Pancreas (tissue), 10 donors: ENCODE data around the gene TRAPPC1. TPM values are rescaled to one million over a fixed set of nuclear protein-coding genes. Genes with fewer than 3 reads are reported as not detected.

Experiments used
- ATAC-seq, 4 donors: fragments of 200-7000 bp; cut with Tn5 transposase; one replicate each; pipeline versions ENCODE4 v1.8.0 to v1.9.1; 2020; ENCODE audit warnings: mild to moderate bottlenecking in 4 of 4, moderate library complexity in 4 of 4
- DNase-seq, 6 donors: peaks; one replicate each; pipeline ENCODE4 v3.0.0-alpha.2; 2020
- FAIRE-seq: peaks from 2 replicates; lab custom pipeline; 2012; peaks lifted over from hg19 to GRCh38; lab: Jason Lieb, UNC
- H3K27ac ChIP-seq, 4 donors: fragments of 200-600 bp; sonication (generic); 1 replicate in 3 of 4; 2 replicates in 1 of 4; pipeline versions ENCODE4 v1.5.0 to v1.8.0; 2020
- H3K27me3 ChIP-seq, 4 donors: fragments of 200-600 bp; one replicate each; pipeline ENCODE4 v1.8.0; 2021
- H3K36me3 ChIP-seq, 3 donors: fragments of 200-600 bp; sonication (generic) in 1 of 3; one replicate each; pipeline versions ENCODE4 v1.5.0 to v1.8.0; 2020 to 2021
- H3K4me1 ChIP-seq, 3 donors: fragments of 200-600 bp; one replicate each; pipeline ENCODE4 v1.8.0; 2021
- H3K4me3 ChIP-seq, 4 donors: fragments of 200-600 bp; sonication (generic) in 2 of 4; one replicate each; pipeline versions ENCODE4 v1.5.0 to v1.8.0; 2020 to 2021
- H3K9me3 ChIP-seq, 4 donors: fragments of 200-600 bp; one replicate each; pipeline ENCODE4 v1.8.0; 2021
- CTCF ChIP-seq, 4 donors: fragments of 200-600 bp; sonication (generic) in 3 of 4; IDR thresholded peaks; one replicate each; pipeline versions ENCODE4 v1.5.0 to v1.8.0; 2021; ENCODE audit warnings: antibody characterized with exemption in 4 of 4
- WGBS, 2 donors: extraction: QIAGEN DNeasy Blood & Tissue Kit; methylation state at CpG; one replicate each; pipeline ENCODE4 v1.1.7; 2013; 5-methylcytosine and 5-hydroxymethylcytosine counted together
- intact Hi-C, 3 donors: fragments of 100-400 bp; cut with DNase I; formaldehyde crosslinking; loops; one replicate each; pipeline versions ENCODE4 v1.11.1 to v1.14.2; 2022
- polyA plus RNA-seq, 2 donors: library from polyadenylated mRNA; stranded (reverse); fragments of 200-250 nt; gene quantifications; one replicate each; pipeline ENCODE4 v1.2.3, GENCODE V29; 2013
- total RNA-seq, 6 donors: library from RNA; stranded (reverse); fragmentation: NEBNext Ultra II Directional in 4 of 6; extraction: Animal tissue kit (Norgen Biotek cat#: 25700) in 4 of 6; gene quantifications; one replicate each; pipeline versions ENCODE4 v1.2.1 to v1.2.4, GENCODE V29; 2021 to 2023
- donor health status: healthy with polysubstance abuse.
- donor health status: DM: no; HTN: no; CAD: no; lungs with moderate emphysema.
- donor health status: DM: no; HTN: no; CAD: no.
- donor health status: control.
- donor health status: control.
- donor health status: Bipolar disorder and iron deficiency.
- donor health status: DM: yes; HTN: yes; CAD: no.
- donor health status: DM: no; HTN: no; CAD: no.
- donor health status: DM: no; HTN: no; CAD: no.
- donor health status: DM: yes; HTN: yes; CAD: no.

TRAPPC1 gene
- total and polyA plus RNA-seq, 8 donors, result 27.3 to 67.1 (median 49.1) TPM

DNA sequence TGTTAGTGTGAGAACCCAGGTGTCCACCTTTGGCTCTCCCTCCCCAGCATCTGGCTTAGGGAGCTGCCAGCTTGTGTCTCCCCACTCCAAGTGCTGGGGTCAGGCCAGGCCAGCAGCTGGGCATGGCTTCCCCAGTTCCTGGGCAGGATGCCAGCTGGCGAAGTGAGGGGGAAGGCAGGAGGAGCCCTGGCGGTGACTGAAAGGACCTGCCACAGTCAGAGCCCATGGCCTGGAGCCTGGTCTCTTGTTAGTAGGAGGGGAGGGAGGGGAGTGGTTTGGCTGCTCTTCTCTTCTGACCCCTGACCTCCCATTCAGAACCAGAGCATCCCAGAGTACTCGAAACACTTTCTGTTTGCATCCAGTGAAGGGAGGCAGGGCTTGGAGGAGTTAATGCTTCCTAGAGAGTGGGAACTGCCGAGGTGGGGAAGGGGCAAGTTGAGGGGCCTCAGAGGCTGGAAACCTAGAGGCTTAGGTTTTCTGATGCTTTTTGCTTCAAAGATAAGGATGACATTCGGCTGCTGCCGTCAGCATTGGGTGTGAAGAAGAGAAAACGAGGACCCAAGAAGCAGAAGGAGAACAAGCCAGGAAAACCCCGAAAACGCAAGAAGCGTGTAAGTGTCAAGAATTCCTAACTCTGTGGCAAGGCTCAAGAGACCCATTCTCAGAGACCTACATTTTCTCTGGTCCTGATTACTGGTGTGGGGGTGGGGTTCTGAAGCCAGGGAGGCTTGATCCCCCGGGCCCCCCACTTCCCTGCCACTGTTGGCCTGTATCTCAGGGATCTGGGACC lies 42.4 kb downstream of the TRAPPC1 start:
- TF ChIP-seq CTCF (IDR thresholded peaks at IDR 0.05), result peak; percentile 27 to 64 (median 47)
- peak; percentile 99 to 100 (median 100) for DNase-seq
- peaks cover 0 to 9% (median 1%) of the 10 kb centered on the region in 3 donors for H3K36me3 ChIP-seq
- no peak overlapping the region for H3K4me3 ChIP-seq
- peaks cover 21 to 29% (median 25%) of the 10 kb centered on the region in 3 donors for H3K4me1 ChIP-seq
- H3K27me3 ChIP-seq, result no peaks in the 10 kb centered on the region
- peak; percentile 68 to 83 (median 76) for ATAC-seq
- peak; percentile 84 for FAIRE-seq
- H3K9me3 ChIP-seq, result no peaks in the 10 kb centered on the region
- intact Hi-C loops, result no loop called here
- 41 to 43% methylated on average over 11 of the region's 11 CpGs for WGBS, 2 donors
- H3K27ac ChIP-seq, result peak overlapping the region; percentile 80 to 97 (median 88)

GRCh38 chr17:7888184-7888920 lies 43.4 kb downstream of the TRAPPC1 start, which contains the start of gene CHD3:
CHD3 (plus strand) TSS chr17:7888789; CDS start chr17:7889001, 212 bp downstream.
- FAIRE-seq, result no peak

DNA sequence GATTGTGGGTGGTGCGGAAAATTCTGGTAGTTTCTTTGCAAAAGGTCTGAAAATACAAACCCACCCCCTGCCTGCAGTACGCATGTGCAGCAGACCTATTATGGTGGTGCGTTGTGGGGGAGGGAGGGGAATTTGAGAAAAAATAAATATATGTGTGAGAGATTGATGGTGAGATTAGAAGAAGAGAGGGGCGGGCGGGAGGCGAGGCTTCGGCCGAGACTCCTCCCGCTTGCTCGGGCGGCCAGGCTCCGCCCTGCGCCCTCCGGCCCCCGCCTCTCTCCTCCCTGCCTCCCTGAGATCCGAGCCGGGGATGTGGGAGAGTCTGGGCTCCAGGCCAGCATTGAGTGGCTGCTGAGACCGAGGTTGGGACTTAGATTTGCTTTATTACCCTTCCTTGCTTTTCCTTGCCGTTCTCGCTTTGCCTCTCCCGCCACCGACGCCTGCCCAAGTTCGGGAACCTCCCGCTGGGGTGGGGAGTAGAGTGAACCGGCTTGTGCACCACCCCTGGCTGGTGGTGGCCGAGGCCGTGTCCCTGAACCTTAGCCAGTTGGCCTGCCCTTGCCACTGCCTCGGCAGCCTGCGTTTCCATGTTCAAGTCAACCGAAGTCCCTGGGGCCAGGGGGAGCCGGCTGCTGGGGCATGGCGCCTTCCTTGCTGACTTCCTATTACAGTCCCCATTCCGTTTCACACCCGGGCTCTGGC lies 44.1 kb downstream of the TRAPPC1 start:
- DNase-seq, result peak; percentile 90 to 96 (median 91)
- peak; percentile 78 to 88 (median 82) for ATAC-seq
- Histone ChIP-seq H3K4me3 (peak overlapping the region in 3 of 4 donors; percentile 24 to 84 (median 84)), H3K9me3 (no peaks in the 10 kb centered on the region), H3K27me3 (no peaks in the 10 kb centered on the region), H3K36me3 (no peaks in the 10 kb centered on the region), H3K4me1 (peaks cover 25 to 29% (median 26%) of the 10 kb centered on the region in 3 donors), H3K27ac (peak overlapping the region; percentile 80 to 97 (median 88))
- intact Hi-C loops, result no loop called here
- FAIRE-seq, result peak; percentile 86
- WGBS, 2 donors, result 0% methylated on average over 33 to 35 of the region's 35 CpGs
- no peak for TF ChIP-seq CTCF (IDR thresholded peaks at IDR 0.05)

More at GRCh38 chr17:7888184-7888920, 43.4 kb downstream of the TRAPPC1 start, which contains the start of gene CHD3:
- H3K4me3 ChIP-seq, result peak within 1 kb of the TSS in 3 of 4 donors; percentile 24 to 84 (median 84)
- peak in 4 of 6 donors; percentile 43 to 51 (median 48) for DNase-seq
- intact Hi-C loops, result no loop called here
- H3K9me3 ChIP-seq, result no peaks in the 10 kb centered on the region
- TF ChIP-seq CTCF (IDR thresholded peaks at IDR 0.05), result no peak
- H3K4me1 ChIP-seq, result peaks cover 24 to 29% (median 25%) of the 10 kb centered on the region in 3 donors
- 21 to 23% methylated on average over 18 of the region's 18 CpGs for WGBS, 2 donors
- H3K36me3 ChIP-seq, result no peaks in the 10 kb centered on the region
- no peaks in the 10 kb centered on the region for H3K27me3 ChIP-seq
- ATAC-seq, result peak; percentile 16 to 39 (median 30)
- peak within 1 kb of the TSS; percentile 80 to 97 (median 88) for H3K27ac ChIP-seq

- H3K27me3 ChIP-seq, result no peaks in the 10 kb centered on the region
- intact Hi-C loops, result no loop called here
- no peaks in the 10 kb centered on the region for H3K9me3 ChIP-seq
- ATAC-seq, result no peak
- peak overlapping the region; percentile 80 to 97 (median 88) for H3K27ac ChIP-seq
- H3K36me3 ChIP-seq, result no peaks in the 10 kb centered on the region
- H3K4me3 ChIP-seq, result peak overlapping the region in 2 of 4 donors; percentile 84
- TF ChIP-seq CTCF (IDR thresholded peaks at IDR 0.05), result no peak
- peaks cover 25 to 29% (median 26%) of the 10 kb centered on the region in 3 donors for H3K4me1 ChIP-seq
- FAIRE-seq, result no peak
- no peak for DNase-seq
- WGBS, 2 donors, result 1 to 4% methylated on average over 8 of the region's 8 CpGs
These were observed 44.7 kb downstream of the TRAPPC1 start for GRCh38 chr17:7887038-7887481.
